CD4-positive, alpha-beta T cell treated with Interleukin-12 subunit alpha and Interleukin-12 subunit beta, for 1 hour (primary cell): Measurements from ENCODE around the gene ACSF3.

ENCODE experiments used
- DNase-seq: peaks from one replicate; pipeline ENCODE4 v3.0.0-alpha.2; 2020

ACSF3 gene

DNA sequence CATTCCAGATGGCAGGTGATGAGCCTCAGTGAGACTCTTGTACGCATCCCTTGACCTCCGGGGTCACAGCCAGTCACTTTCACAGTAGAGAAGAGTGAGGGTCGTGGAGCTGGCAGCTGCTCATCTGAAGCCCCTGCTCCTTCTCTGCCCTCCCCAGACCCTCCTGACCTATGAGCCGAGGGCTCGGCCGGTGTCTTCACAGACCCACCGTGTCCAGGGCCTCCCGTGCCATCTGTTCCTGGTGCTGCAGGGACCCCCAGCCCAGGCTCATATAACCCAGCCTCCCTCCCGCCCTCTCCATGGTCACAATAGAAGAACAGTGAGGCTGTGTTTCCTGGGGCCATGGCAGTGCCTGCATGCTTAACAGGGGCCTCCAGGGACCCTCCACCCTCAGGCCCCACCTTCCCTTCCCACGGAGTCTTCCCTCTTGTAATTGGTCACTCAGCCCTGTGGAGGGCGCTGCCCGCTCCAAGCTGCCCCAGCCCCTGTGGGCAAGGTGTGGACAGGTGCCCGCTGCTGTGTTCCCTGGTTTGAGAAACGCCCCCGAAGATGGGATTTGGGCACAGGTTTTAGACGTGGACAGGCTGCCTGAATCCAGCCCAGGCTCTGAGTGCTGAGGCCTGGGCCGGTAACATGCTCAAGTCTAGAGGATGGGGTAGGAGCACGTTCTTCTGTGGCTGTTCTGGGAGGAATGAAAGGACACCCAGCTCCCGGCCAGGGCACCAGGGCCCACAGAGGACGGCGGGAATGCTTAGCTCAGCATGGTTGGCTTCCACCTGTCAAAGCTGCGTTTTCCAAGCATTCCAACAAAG, 38.7 kb downstream of the ACSF3 start:
- no peak for DNase-seq

GRCh38 chr16:89133457-89134127, 39.9 kb downstream of the ACSF3 start:
- no peak for DNase-seq

- DNase-seq, result no peak
Measured at GRCh38 chr16:89134269-89134668, 40.6 kb downstream of the ACSF3 start.

DNA sequence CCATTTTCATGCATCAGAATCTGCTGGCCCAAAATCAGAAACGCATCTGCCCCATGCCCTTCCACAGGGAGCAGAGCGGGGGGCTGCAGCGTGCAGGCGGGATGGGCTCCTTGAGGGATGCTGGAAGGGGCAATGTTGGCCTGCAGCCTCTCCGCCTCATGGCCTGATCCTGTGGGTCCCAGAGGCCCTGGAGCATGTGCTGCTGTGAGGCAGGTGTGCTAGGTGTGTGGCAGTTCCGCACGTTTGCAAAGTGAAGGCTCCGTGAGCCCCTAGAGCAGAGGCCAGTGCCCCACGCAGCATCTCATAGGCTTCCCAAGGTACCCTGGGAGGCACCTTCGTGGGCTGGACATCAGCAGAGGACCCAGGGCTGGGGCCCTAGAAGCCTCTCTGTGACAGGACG, 41.5 kb downstream of the ACSF3 start:
- no peak for DNase-seq

- DNase-seq, result no peak
Measured at GRCh38 chr16:89135971-89136765, 42.5 kb downstream of the ACSF3 start.

GRCh38 chr16:89136931-89137330, 43.3 kb downstream of the ACSF3 start:
- DNase-seq, result no peak

- no peak for DNase-seq
Measured at GRCh38 chr16:89137666-89138512, 44.2 kb downstream of the ACSF3 start.

GRCh38 chr16:89138513-89138795, 44.8 kb downstream of the ACSF3 start:
- DNase-seq, result no peak

- DNase-seq, result no peak
Measured at GRCh38 chr16:89138843-89139520, 45.3 kb downstream of the ACSF3 start.

GRCh38 chr16:89139907-89140361, 46.3 kb downstream of the ACSF3 start:
- no peak for DNase-seq

- no peak for DNase-seq
Measured at GRCh38 chr16:89140401-89140800, 46.7 kb downstream of the ACSF3 start.

GRCh38 chr16:89140981-89141883, 47.6 kb downstream of the ACSF3 start:
- DNase-seq, result no peak

DNA sequence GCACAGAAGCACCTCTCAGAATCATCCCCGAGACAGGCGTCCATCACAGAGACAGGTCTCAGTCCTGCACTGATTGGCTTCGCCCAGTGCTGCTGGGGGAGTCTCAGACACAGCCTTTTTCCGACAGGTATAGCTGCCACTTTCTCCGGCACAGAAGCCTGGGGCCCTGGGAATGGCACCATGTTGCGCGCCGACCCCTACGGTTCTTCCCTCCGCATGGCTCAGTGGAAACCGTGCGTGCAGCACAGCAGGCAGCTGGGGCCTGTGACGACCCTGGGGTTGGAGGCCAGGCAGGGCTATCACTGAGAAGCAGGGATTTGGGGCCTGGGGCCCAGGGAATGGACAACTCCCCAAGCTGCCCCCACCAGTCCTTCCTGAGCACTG, 48.2 kb downstream of the ACSF3 start:
- DNase-seq, result no peak

DNA sequence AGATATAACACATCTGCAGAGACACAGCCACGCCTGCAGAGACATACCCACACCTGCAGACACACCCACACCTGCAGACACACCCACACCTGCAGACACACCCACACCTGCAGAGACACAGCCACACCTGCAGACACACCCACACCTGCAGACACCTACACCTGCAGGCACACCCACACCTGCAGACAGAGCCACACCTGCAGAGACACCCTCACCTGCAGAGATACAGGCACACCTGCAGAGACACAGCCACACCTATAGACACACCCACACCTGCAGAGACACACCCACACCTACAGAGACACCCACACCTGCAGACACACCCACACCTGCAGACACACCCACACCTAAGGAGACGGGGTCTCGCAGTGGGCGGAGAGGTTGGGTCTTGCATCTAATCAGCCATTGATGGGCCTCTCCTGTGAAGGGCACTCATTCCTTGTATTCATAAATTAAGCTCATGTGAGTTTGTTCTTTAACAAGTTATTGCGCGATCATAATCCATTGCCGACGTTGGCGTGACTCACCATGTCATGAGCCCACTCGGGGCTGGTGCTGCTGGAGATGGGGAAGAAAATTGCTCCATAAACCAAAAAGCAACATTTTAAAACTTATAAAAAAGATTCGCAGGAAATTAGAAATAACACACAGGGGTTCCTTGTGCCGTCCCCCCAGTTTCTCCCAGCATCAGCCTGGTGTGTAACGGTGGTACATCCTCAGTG, 49.0 kb downstream of the ACSF3 start:
- DNase-seq, result no peak

DNA sequence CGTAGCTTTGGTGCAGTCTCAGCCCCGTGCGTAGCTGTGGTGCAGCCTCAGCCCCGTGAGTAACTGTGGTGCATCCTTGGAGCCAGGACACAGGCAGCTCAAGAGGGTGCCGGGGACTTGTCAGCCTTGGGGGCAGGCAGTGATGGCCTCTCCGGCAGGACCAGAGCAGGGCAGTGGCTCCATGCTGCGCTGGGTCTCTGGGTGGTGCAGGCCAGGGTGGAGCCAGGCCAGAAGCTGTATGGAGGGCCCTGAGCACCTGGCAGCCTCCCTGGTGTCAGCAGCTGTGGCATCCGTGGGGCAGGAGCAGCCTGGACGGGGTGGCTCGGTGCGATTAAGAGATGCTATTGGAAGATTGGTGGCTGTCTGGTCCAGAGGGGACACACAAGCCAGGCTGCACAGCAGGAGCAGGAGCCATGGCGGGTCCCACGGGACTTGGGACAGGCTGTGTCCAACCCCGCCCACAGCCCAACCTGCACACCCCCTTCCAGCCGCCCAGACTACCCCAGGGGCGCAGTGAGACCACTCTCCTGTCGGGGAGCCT, 49.6 kb downstream of the ACSF3 start:
- no peak for DNase-seq

DNA sequence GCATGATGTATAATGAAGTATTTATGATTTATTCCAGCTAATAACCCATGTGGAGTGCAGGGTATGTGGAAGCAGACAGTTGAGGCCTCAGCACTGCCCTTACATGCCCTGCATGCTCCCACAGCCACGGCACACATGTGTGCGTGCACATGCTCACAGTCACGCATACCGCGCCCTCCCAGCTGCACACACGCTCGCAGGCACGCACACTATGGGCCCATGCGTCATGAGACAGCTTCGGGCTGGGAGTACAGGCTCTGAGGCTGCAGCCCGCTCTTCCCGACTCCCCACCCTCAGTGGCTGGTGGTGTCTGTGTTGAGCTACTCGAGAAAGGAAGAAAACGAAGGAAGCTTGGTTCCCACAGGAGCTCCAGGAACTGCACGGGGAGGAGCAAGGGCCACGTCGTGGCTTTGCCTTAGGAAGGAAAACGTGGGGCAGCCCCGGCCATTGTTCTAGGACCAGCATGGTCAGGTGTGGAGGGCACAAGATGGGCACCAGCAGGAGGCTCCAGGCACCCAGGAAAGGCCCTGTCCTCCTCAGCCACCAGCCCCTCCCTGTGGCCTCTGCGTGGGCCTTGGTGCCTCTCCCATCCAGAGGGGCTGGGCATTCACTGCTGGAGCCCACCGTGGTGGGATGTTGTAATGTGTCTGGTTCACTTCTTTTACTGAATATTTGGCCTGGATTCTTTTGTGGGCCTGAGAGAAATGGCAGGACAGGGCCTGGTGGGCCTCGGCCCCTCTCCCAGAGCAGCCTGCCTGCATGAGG, 50.4 kb downstream of the ACSF3 start:
- DNase-seq, result no peak

DNA sequence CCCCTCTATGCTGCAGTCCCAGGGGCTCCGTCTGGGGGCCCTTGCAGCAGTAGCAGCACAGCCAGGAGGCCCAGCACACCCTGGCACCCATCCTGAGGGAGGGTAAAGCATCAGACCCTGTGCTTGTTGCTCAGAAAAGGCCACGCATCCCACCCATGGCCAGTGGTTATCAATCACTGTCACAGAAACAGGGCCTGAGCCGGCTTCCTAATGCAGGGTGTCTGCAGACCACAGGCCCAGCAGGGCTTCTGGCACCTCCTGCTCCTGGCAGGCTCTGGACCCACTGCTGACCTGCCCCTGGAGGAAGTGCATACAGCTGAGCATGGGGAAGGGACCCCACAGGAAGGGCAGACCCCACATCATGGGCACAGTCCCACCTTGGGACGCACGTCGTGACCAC, 51.0 kb downstream of the ACSF3 start:
- DNase-seq, result no peak

GRCh38 chr16:89145406-89146161, 51.9 kb downstream of the ACSF3 start:
- no peak for DNase-seq
